HG03521 (cell line): Measurements from ENCODE around the gene BBC3.

Experiments
- ATAC-seq: cut with Tn5 transposase; IDR thresholded peaks from one replicate; pipeline ENCODE4 v1.9.1; 2021; ENCODE audit warnings: mild to moderate bottlenecking, moderate library complexity; ENCODE audit not compliant: unreplicated experiment

The BBC3 gene

GRCh38 chr19:47203254-47203653 lies 27.7 kb downstream of the BBC3 start:
- no peak for ATAC-seq

GRCh38 chr19:47200530-47200929 lies 30.5 kb downstream of the BBC3 start:
- ATAC-seq, result no peak

GRCh38 chr19:47197141-47197540 lies 33.9 kb downstream of the BBC3 start:
- ATAC-seq, result no peak

GRCh38 chr19:47195434-47195833 lies 35.6 kb downstream of the BBC3 start:
- no peak for ATAC-seq

- ATAC-seq, result no peak
Observed at GRCh38 chr19:47190167-47190727, 40.8 kb downstream of the BBC3 start.

- no peak for ATAC-seq
Observed at GRCh38 chr19:47188507-47189033, 42.4 kb downstream of the BBC3 start.

- ATAC-seq, result no peak
Observed at GRCh38 chr19:47187797-47188196, 43.2 kb downstream of the BBC3 start.

- ATAC-seq, result no peak
Observed at GRCh38 chr19:47187335-47187655, 43.7 kb downstream of the BBC3 start.

- peak; percentile 72 for ATAC-seq
Observed at GRCh38 chr19:47186446-47187334, 44.3 kb downstream of the BBC3 start.

- ATAC-seq, result no peak
Observed at GRCh38 chr19:47183601-47184000, 47.4 kb downstream of the BBC3 start.

GRCh38 chr19:47179653-47180310 lies 51.2 kb downstream of the BBC3 start:
- no peak for ATAC-seq

- ATAC-seq, result no peak
Observed at GRCh38 chr19:47176627-47177090, 54.3 kb downstream of the BBC3 start.

- ATAC-seq, result no peak
Observed at GRCh38 chr19:47176071-47176626, 54.9 kb downstream of the BBC3 start.

GRCh38 chr19:47172666-47173455 lies 58.1 kb downstream of the BBC3 start:
- ATAC-seq, result no peak
